ENCODE data around the gene CRYGA. TPM values are rescaled to one million over a fixed set of nuclear protein-coding genes. Genes with fewer than 3 reads are reported as not detected.

Gene CRYGA
- total and polyA plus RNA-seq, 2 donors (not counting 3 experiments of a cell fraction or from before 2014, with no cell fraction given) = not detected

- Histone ChIP-seq H2AFZ (ENCODE audit: low read depth, low read length) (no peak overlapping the region), H3K4me1 (ENCODE audit: control insufficient read depth, extremely low read depth, insufficient read depth, low read length) (no peaks in the 10 kb centered on the region), H3K9ac (replicated peaks; ENCODE audit: extremely low read depth, insufficient read depth, low read length) (no peak overlapping the region), H3K9me1 (replicated peaks; ENCODE audit: control insufficient read depth, extremely low read depth, insufficient read depth, low read length) (no peaks in the 10 kb centered on the region), H4K20me1 (replicated peaks; ENCODE audit: control insufficient read depth, extremely low read depth, insufficient read depth, low read length) (no peaks in the 10 kb centered on the region), H3K4me2 (ENCODE audit: insufficient read depth, low read length) (no peak overlapping the region), H3K4me3 (replicated peaks in 1 of 3; ENCODE audit: insufficient read depth in 1 of 3, low read depth in 1 of 3, low read length in 3 of 3) (no peak overlapping the region), H3K27ac (ENCODE audit: insufficient read depth, low read depth, low read length) (no peak overlapping the region), H3K79me2 (ENCODE audit: control insufficient read depth, insufficient read depth, low read length) (no peaks in the 10 kb centered on the region), H3K9me3 (replicated peaks; ENCODE audit: control insufficient read depth, insufficient read depth, low read length) (no peaks in the 10 kb centered on the region), H3K36me3 (ENCODE audit: control insufficient read depth in 2 of 2, extremely low read depth in 1 of 2, insufficient read depth in 2 of 2, low read length in 2 of 2) (no peaks in the 10 kb centered on the region), H3K27me3 (ENCODE audit: control insufficient read depth in 2 of 2, insufficient read depth in 2 of 2, low read length in 2 of 2) (no peaks in the 10 kb centered on the region)
- dilution Hi-C loops (cut with MboI; ENCODE audit: extremely low pct_ligation_motif_present, low sequenced_read_pairs) (no loop called here), intact Hi-C loops (cut with micrococcal nuclease) (no loop called here)
- DNase-seq (ENCODE audit: low read depth, low spot score) (no peak), FAIRE-seq (no peak)
- BruUV-seq (replicated peaks) = no TSS peak
- ChIA-PET CTCF (interaction anchor here (1.4 kb wide), 1 partner anchor 9 kb away, joined by 3 read pairs; no protein-coding TSS in a partner anchor), POLR2A (no interaction called here)
- TF ChIP-seq FOS (IDR thresholded peaks at IDR 0.05; ENCODE audit: borderline replicate concordance, insufficient read depth, low read length) = no peak
- no peak for TF ChIP-seq GATA2 (IDR thresholded peaks at IDR 0.05; ENCODE audit: insufficient read depth, insufficient read length, low read depth, low read length)
- TF ChIP-seq CTCF (IDR thresholded peaks at IDR 0.05; ENCODE audit: extremely low read depth in 1 of 2, insufficient read depth in 1 of 2, low read depth in 1 of 2, low read length in 2 of 2) = no peak
- TF ChIP-seq MAX (IDR thresholded peaks at IDR 0.05; ENCODE audit: insufficient read depth, insufficient read length) = no peak
- no peak for TF ChIP-seq JUN (IDR thresholded peaks at IDR 0.05; ENCODE audit: borderline replicate concordance, insufficient read depth, insufficient read length, low read depth)
- no peak for TF ChIP-seq EZH2 (IDR thresholded peaks at IDR 0.05; ENCODE audit: borderline replicate concordance, low read depth, low read length, severe bottlenecking)
- TF ChIP-seq MYC (IDR thresholded peaks at IDR 0.05; ENCODE audit: low read depth, low read length) = no peak
- TF ChIP-seq POLR2AphosphoS5 (IDR thresholded peaks at IDR 0.05; ENCODE audit: insufficient read depth, low read depth, low read length) = no peak
- TF ChIP-seq POLR2A (IDR thresholded peaks at IDR 0.05; ENCODE audit: low read depth, low read length) = no peak
Measured at GRCh38 chr2:208147008-208147407, 16.4 kb downstream of the CRYGA start.

All from endothelial cell of umbilical vein (primary cell).